ENCODE results near the gene STXBP6. TPM values are rescaled to one million over a fixed set of nuclear protein-coding genes. Genes with fewer than 3 reads are reported as not detected.

STXBP6 gene
- total RNA-seq, 1 donor from 2014 or later = 6.8 TPM

DNA sequence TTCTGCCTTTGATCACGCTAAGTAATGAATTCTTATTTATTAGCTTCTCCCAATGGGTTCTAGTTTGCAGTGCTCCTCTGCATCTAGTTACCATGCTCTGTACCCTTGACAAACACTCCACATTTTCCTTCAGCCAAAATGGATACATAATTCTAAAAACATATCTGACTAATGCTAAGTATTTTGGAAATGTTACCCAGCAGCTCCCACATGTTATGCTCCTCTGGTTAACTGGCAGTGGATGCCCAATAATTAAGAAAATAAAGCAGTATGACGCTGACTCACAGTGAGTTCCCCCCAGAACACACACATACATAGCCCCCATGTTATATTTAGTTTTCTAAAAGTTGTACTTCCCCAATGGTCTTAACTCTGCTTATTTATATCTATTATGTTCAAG lies 74.6 kb downstream of the STXBP6 start:
- no peaks in the 10 kb centered on the region for H3K27me3 Mint-ChIP-seq (ENCODE audit: low read depth)
- H3K27ac Mint-ChIP-seq (ENCODE audit: unreplicated experiment) = no peak overlapping the region
- H3K36me3 Mint-ChIP-seq (ENCODE audit: low read depth) = no peaks in the 10 kb centered on the region
- no peak overlapping the region for H3K4me3 Mint-ChIP-seq
- no peaks in the 10 kb centered on the region for H3K9me3 Mint-ChIP-seq
- no peak for DNase-seq (ENCODE audit: low read depth, low spot score)
- peaks cover 12% of the 10 kb centered on the region for H3K4me1 Mint-ChIP-seq
- TF ChIP-seq, protein P1, sequence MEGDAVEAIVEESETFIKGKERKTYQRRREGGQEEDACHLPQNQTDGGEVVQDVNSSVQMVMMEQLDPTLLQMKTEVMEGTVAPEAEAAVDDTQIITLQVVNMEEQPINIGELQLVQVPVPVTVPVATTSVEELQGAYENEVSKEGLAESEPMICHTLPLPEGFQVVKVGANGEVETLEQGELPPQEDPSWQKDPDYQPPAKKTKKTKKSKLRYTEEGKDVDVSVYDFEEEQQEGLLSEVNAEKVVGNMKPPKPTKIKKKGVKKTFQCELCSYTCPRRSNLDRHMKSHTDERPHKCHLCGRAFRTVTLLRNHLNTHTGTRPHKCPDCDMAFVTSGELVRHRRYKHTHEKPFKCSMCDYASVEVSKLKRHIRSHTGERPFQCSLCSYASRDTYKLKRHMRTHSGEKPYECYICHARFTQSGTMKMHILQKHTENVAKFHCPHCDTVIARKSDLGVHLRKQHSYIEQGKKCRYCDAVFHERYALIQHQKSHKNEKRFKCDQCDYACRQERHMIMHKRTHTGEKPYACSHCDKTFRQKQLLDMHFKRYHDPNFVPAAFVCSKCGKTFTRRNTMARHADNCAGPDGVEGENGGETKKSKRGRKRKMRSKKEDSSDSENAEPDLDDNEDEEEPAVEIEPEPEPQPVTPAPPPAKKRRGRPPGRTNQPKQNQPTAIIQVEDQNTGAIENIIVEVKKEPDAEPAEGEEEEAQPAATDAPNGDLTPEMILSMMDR (conservative IDR thresholded peaks at IDR 0.05) = no peak

DNA sequence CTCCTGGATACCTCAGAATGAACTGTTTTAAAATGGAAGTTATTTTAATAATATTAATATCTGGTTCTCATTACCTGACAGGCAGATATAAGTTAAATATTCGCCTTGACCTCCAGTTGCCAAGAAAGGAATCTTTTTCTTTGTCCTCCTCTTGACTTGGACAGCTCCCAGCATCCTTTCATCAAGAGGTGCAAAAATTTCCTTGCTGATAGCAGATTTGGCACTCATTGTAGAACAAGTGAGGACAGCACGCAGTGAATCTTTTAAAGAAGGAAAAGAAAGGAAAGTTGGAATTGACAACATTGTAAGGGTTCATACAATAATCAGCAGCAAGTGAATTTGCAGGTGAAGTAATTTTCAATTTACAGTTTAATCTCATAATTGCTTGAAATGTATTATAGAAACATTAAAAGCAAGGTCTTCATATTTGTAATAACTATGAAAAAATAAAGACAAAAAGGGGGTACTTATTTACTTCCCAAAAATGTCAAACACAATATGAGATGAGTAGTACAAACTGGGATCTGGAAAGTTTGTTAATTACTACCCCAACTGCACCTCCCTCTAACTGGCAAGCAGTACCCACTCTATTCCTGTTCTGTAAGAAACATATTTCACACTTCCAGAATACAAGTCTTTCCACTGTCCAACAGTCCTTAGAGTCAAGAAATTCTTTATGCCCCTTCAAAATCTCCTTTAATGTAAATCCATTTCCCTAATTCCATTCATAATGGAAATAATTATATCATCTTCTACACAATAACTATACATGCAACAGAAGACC lies 75.2 kb downstream of the STXBP6 start:
- no peak overlapping the region for H3K4me3 Mint-ChIP-seq
- TF ChIP-seq, protein P1 (conservative IDR thresholded peaks at IDR 0.05) = no peak
- peaks cover 12% of the 10 kb centered on the region for H3K4me1 Mint-ChIP-seq
- H3K27me3 Mint-ChIP-seq (ENCODE audit: low read depth) = no peaks in the 10 kb centered on the region
- no peak for DNase-seq (ENCODE audit: low read depth, low spot score)
- H3K36me3 Mint-ChIP-seq (ENCODE audit: low read depth) = no peaks in the 10 kb centered on the region
- no peak overlapping the region for H3K27ac Mint-ChIP-seq (ENCODE audit: unreplicated experiment)
- no peaks in the 10 kb centered on the region for H3K9me3 Mint-ChIP-seq

DNA sequence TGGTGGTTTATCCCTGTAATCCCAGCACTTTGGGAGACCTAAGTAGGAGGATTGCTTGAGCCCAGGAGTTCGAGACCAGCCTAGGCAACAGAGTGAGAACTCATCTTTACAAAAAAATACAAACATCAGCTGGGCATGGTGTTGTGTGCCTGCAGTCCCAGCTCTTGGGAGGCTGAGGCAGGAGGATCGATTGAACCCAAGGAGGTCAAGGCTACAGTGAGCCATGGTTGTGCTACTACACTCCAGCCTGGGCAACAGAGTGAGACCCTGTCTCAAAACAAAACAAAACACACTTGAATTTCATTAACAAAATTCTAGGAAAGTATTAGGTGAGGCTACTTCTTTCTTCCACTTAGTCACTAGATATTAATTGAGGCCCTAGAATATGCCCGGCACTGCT lies 77.1 kb downstream of the STXBP6 start:
- H3K27me3 Mint-ChIP-seq (ENCODE audit: low read depth) = no peaks in the 10 kb centered on the region
- H3K4me1 Mint-ChIP-seq = peaks cover 12% of the 10 kb centered on the region
- H3K36me3 Mint-ChIP-seq (ENCODE audit: low read depth) = no peaks in the 10 kb centered on the region
- no peak overlapping the region for H3K4me3 Mint-ChIP-seq
- no peak for DNase-seq (ENCODE audit: low read depth, low spot score)
- TF ChIP-seq, protein P1 (conservative IDR thresholded peaks at IDR 0.05) = no peak
- H3K27ac Mint-ChIP-seq (ENCODE audit: unreplicated experiment) = no peak overlapping the region
- H3K9me3 Mint-ChIP-seq = no peaks in the 10 kb centered on the region

DNA sequence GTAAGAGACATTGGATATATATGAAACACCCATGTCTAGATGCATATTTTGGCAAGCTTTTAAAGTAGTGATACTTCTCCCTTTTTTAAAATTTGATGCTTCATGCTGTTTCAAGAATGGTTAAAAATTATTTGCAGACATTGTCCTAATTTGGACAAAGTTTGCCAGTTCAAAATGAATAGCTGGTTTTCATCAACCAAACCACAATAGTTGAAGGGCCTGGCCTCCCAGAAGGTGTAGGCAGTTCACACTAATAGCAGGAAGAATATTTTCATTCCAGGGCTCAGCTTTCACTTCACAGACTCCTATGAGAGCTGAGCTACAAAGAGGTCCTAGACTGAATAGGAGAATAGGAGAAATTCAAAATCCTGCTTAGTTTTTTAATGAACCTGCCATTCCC lies 78.7 kb downstream of the STXBP6 start:
- Mint-ChIP-seq H3K27ac (ENCODE audit: unreplicated experiment) (no peak overlapping the region), H3K4me1 (peaks cover 12% of the 10 kb centered on the region), H3K4me3 (no peak overlapping the region), H3K27me3 (ENCODE audit: low read depth) (no peaks in the 10 kb centered on the region), H3K36me3 (ENCODE audit: low read depth) (no peaks in the 10 kb centered on the region), H3K9me3 (no peaks in the 10 kb centered on the region)
- TF ChIP-seq, protein P1 (conservative IDR thresholded peaks at IDR 0.05) = no peak
- DNase-seq (ENCODE audit: low read depth, low spot score) = no peak

DNA sequence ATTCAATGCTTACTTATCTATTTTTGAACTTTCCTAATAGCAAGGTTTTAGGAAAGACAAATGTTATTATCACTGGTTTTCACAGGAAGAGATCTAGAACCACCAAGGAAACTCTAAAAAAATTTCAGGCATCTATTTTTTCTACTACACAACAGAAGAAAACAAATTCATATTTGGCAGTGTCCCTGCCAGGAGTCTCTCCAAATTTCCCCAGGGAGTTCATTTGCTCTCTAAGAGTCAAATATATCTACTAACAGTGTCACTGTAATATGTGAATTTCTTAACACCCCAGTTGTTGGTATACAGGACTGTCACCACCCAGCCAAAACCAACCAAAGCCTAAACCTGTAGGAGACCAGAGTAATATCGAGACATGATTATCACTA lies 83.4 kb downstream of the STXBP6 start:
- H3K36me3 Mint-ChIP-seq (ENCODE audit: low read depth) = peaks cover 2% of the 10 kb centered on the region
- H3K27ac Mint-ChIP-seq (ENCODE audit: unreplicated experiment) = no peak overlapping the region
- H3K9me3 Mint-ChIP-seq = no peaks in the 10 kb centered on the region
- no peak for DNase-seq (ENCODE audit: low read depth, low spot score)
- H3K27me3 Mint-ChIP-seq (ENCODE audit: low read depth) = no peaks in the 10 kb centered on the region
- TF ChIP-seq, protein P1 (conservative IDR thresholded peaks at IDR 0.05) = no peak
- H3K4me1 Mint-ChIP-seq = peaks cover 4% of the 10 kb centered on the region
- H3K4me3 Mint-ChIP-seq = no peak overlapping the region
